Keratinocyte (primary cell): ENCODE measurements around the gene RALGPS1. TPM values are rescaled to one million over a fixed set of nuclear protein-coding genes. Genes with fewer than 3 reads are reported as not detected.

Experiments used
- DNase-seq: peaks from one replicate; pipeline ENCODE4 v3.0.0-alpha.2; 2011; ENCODE audit warnings: low read depth, missing footprints, low spot score
- FAIRE-seq: peaks from 2 replicates; lab custom pipeline; 2011; peaks lifted over from hg19 to GRCh38; lab: Jason Lieb, UNC
- H2AFZ ChIP-seq: 2 replicates; pipeline ENCODE4 v1.6.0; 2012; ENCODE audit warnings: low read length, control low read depth, inconsistent platforms; ENCODE audit not compliant: control insufficient read depth
- H3K27ac ChIP-seq: 2 replicates; pipeline ENCODE4 v1.5.1; 2011; ENCODE audit warnings: low read length; ENCODE audit not compliant: control insufficient read depth, insufficient read depth
- H3K27me3 ChIP-seq: 3 replicates; pipeline ENCODE4 v1.6.0; 2011; ENCODE audit warnings: low read length; ENCODE audit not compliant: control insufficient read depth, insufficient read depth; ENCODE audit errors: extremely low read depth
- H3K36me3 ChIP-seq, 2 experiments: 2 replicates in 1 of 2; 3 replicates in 1 of 2; pipeline ENCODE4 v1.5.1; 2011; ENCODE audit warnings: low read length in 2 of 2, mild to moderate bottlenecking in 1 of 2; ENCODE audit not compliant: control insufficient read depth in 2 of 2, insufficient read depth in 2 of 2; ENCODE audit errors: extremely low read depth in 1 of 2
- H3K4me1 ChIP-seq: 3 replicates; pipeline ENCODE4 v1.5.1; 2011; ENCODE audit warnings: low read length; ENCODE audit not compliant: control insufficient read depth, insufficient read depth; ENCODE audit errors: extremely low read depth
- H3K4me2 ChIP-seq: 3 replicates; pipeline ENCODE4 v1.6.0; 2011; ENCODE audit warnings: low read depth, low read length; ENCODE audit not compliant: control insufficient read depth, insufficient read depth; ENCODE audit errors: extremely low read depth
- H3K4me3 ChIP-seq, 3 experiments: fragments of 200-600 bp in 1 of 3; sonication (generic) in 1 of 3; 2 replicates in 2 of 3; 3 replicates in 1 of 3; pipeline ENCODE4 v1.5.1; 2011 to 2016; ENCODE audit warnings: low read length in 3 of 3, mild to moderate bottlenecking in 3 of 3, control low read depth in 2 of 3, inconsistent platforms in 1 of 3, low read depth in 1 of 3, mixed read lengths in 1 of 3, mixed run types in 1 of 3, moderate library complexity in 1 of 3; ENCODE audit not compliant: control insufficient read depth in 2 of 3, insufficient read depth in 2 of 3; ENCODE audit errors: extremely low read depth in 1 of 3
- H3K79me2 ChIP-seq: 2 replicates; pipeline ENCODE4 v1.6.0; 2012; ENCODE audit warnings: low read length; ENCODE audit not compliant: control insufficient read depth, insufficient read depth
- H3K9ac ChIP-seq: 3 replicates; pipeline ENCODE4 v1.6.0; 2011; ENCODE audit warnings: low read length; ENCODE audit not compliant: control insufficient read depth, insufficient read depth; ENCODE audit errors: extremely low read depth
- H3K9me1 ChIP-seq: 3 replicates; pipeline ENCODE4 v1.6.0; 2011; ENCODE audit warnings: low read length; ENCODE audit not compliant: control insufficient read depth, insufficient read depth; ENCODE audit errors: extremely low read depth
- H3K9me3 ChIP-seq: 2 replicates; pipeline ENCODE4 v1.5.1; 2012; ENCODE audit warnings: low read depth, low read length; ENCODE audit not compliant: control insufficient read depth
- H4K20me1 ChIP-seq: 3 replicates; pipeline ENCODE4 v1.6.0; 2011; ENCODE audit warnings: low read length; ENCODE audit not compliant: control insufficient read depth, insufficient read depth; ENCODE audit errors: extremely low read depth
- EZH2 ChIP-seq: IDR thresholded peaks from one replicate; pipeline ENCODE4 v1.6.1; 2012; ENCODE audit warnings: inconsistent platforms, mild to moderate bottlenecking, low read length, moderate library complexity
- dilution Hi-C: fragments of 300-500 bp; cut with MboI; formaldehyde crosslinking; loops from one replicate; pipeline ENCODE4 v1.7.0; 2020; ENCODE audit warnings: low sequenced_read_pairs; ENCODE audit not compliant: extremely low pct_ligation_motif_present
- polyA plus RNA-seq, 5 experiments: library from polyadenylated mRNA; depleted of rRNA in 3 of 5; stranded (reverse) in 3 of 5; stranded (forward) in 1 of 5; unstranded in 1 of 5; fragments of >200 nt; gene quantifications; 1 replicate in 1 of 5; 2 replicates in 3 of 5; 3 replicates in 1 of 5; pipeline versions ENCODE4 v1.2.1 to v1.2.3, GENCODE V29; 2011 to 2012; ENCODE audit warnings: missing spikeins in 2 of 5, low read depth in 1 of 5, low replicate concordance in 1 of 5
- TF ChIP-seq, protein P1 (sequence below), 3 experiments: IDR thresholded peaks in 1 of 3; conservative IDR thresholded peaks in 1 of 3; optimal IDR thresholded peaks in 1 of 3; 2 replicates in 2 of 3; 3 replicates in 1 of 3; pipeline versions ENCODE3 to v1.5.1; 2011; ENCODE audit warnings: low read length in 3 of 3, mild to moderate bottlenecking in 3 of 3, moderate library complexity in 2 of 3, control low read depth in 1 of 3, inconsistent platforms in 1 of 3; ENCODE audit not compliant: insufficient read depth in 2 of 3; ENCODE audit errors: extremely low read depth in 1 of 3

The RALGPS1 gene
- polyA plus RNA-seq, 1 donor (not counting 4 experiments of a cell fraction or from before 2014, with no cell fraction given) = 0.56 TPM

DNA sequence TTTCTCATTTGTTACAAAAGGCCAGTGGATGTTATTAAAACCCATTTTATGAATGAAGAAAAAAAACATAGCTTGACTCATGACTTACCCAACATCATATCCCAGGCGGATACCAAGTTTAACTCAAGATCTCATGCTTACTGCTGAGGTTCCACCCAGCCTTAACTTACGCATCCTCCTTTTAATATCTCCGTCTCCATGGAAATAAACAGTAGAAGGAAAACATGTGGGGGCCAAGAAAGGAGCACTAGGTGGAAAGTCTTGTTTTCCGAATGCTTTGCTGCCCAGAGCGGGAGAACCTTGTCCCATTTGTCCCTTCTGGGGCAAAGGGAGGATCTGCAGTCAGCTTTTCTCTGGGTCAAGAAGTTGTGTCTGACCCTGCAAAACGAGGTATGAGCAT, 163.8 kb downstream of the RALGPS1 start:
- no peaks in the 10 kb centered on the region for H3K4me1 ChIP-seq
- DNase-seq (no peak), FAIRE-seq (no peak)
- H3K79me2 ChIP-seq = no peaks in the 10 kb centered on the region
- no peak overlapping the region for H3K9ac ChIP-seq
- H3K27me3 ChIP-seq = no peaks in the 10 kb centered on the region
- H2AFZ ChIP-seq = no peak overlapping the region
- no peaks in the 10 kb centered on the region for H4K20me1 ChIP-seq
- H3K4me3 ChIP-seq = no peak overlapping the region
- TF ChIP-seq EZH2 = no peak
- TF ChIP-seq, protein P1, sequence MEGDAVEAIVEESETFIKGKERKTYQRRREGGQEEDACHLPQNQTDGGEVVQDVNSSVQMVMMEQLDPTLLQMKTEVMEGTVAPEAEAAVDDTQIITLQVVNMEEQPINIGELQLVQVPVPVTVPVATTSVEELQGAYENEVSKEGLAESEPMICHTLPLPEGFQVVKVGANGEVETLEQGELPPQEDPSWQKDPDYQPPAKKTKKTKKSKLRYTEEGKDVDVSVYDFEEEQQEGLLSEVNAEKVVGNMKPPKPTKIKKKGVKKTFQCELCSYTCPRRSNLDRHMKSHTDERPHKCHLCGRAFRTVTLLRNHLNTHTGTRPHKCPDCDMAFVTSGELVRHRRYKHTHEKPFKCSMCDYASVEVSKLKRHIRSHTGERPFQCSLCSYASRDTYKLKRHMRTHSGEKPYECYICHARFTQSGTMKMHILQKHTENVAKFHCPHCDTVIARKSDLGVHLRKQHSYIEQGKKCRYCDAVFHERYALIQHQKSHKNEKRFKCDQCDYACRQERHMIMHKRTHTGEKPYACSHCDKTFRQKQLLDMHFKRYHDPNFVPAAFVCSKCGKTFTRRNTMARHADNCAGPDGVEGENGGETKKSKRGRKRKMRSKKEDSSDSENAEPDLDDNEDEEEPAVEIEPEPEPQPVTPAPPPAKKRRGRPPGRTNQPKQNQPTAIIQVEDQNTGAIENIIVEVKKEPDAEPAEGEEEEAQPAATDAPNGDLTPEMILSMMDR (optimal IDR thresholded peaks at IDR 0.05 in 1 of 3, IDR thresholded peaks at IDR 0.05 in 1 of 3, conservative IDR thresholded peaks at IDR 0.05 in 1 of 3; ENCODE audit: extremely low read depth in 1 of 3, insufficient read depth in 2 of 3, low read length in 3 of 3) = no peak
- no peaks in the 10 kb centered on the region for H3K36me3 ChIP-seq
- no peaks in the 10 kb centered on the region for H3K9me1 ChIP-seq
- H3K9me3 ChIP-seq = no peaks in the 10 kb centered on the region
- no peak overlapping the region for H3K27ac ChIP-seq
- dilution Hi-C loops = no loop called here
- no peak overlapping the region for H3K4me2 ChIP-seq

DNA sequence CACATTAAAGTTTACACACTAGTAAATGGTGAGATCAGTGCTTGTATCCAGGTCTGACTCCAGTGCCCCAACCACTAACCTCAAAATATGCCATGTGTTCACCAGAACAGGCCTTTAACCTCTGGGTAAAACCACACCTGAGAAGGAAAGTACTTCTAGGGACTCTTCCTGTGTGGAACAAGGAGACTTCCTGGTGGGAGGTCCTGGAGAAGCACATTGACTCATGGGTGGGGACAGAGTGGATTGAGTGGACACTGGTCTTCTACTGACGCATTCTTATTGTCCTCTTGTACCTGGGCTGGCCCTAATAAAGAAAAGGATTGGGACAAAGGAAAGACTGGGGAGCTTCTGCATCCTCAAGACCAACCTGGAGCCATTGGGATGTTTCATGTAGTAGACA, 164.4 kb downstream of the RALGPS1 start:
- H3K9ac ChIP-seq = no peak overlapping the region
- H3K9me3 ChIP-seq = no peaks in the 10 kb centered on the region
- no peak overlapping the region for H2AFZ ChIP-seq
- no peaks in the 10 kb centered on the region for H4K20me1 ChIP-seq
- H3K36me3 ChIP-seq = no peaks in the 10 kb centered on the region
- H3K4me1 ChIP-seq = no peaks in the 10 kb centered on the region
- H3K9me1 ChIP-seq = no peaks in the 10 kb centered on the region
- DNase-seq (no peak), FAIRE-seq (no peak)
- no peak overlapping the region for H3K4me2 ChIP-seq
- H3K79me2 ChIP-seq = no peaks in the 10 kb centered on the region
- no peak overlapping the region for H3K27ac ChIP-seq
- H3K27me3 ChIP-seq = no peaks in the 10 kb centered on the region
- H3K4me3 ChIP-seq = no peak overlapping the region
- TF ChIP-seq, protein P1 (optimal IDR thresholded peaks at IDR 0.05 in 1 of 3, IDR thresholded peaks at IDR 0.05 in 1 of 3, conservative IDR thresholded peaks at IDR 0.05 in 1 of 3; ENCODE audit: extremely low read depth in 1 of 3, insufficient read depth in 2 of 3, low read length in 3 of 3) = no peak
- TF ChIP-seq EZH2 = no peak
- dilution Hi-C loops = no loop called here
